Kidney glomerular epithelial cell (primary cell): Measurements from ENCODE around the gene IGSF9B.

Source experiments
- DNase-seq: peaks from one replicate; lab custom pipeline; 2025; lab: John Stamatoyannopoulos, UW

Gene IGSF9B

GRCh38 chr11:133901316-133901715 is 55.5 kb downstream of the IGSF9B start:
- no peak for DNase-seq

- no peak for DNase-seq
These were observed 56.3 kb downstream of the IGSF9B start for GRCh38 chr11:133900176-133901105.

- no peak for DNase-seq
These were observed 58.0 kb downstream of the IGSF9B start for GRCh38 chr11:133898770-133899115.

- no peak for DNase-seq
These were observed 58.6 kb downstream of the IGSF9B start for GRCh38 chr11:133898031-133898769.

- no peak for DNase-seq
These were observed 59.5 kb downstream of the IGSF9B start for GRCh38 chr11:133897331-133897650.

GRCh38 chr11:133896642-133897330 is 60.0 kb downstream of the IGSF9B start:
- no peak for DNase-seq

- no peak for DNase-seq
These were observed 60.7 kb downstream of the IGSF9B start for GRCh38 chr11:133896028-133896427.

- DNase-seq: no peak
These were observed 61.2 kb downstream of the IGSF9B start for GRCh38 chr11:133895551-133895950.

GRCh38 chr11:133895061-133895479 is 61.7 kb downstream of the IGSF9B start:
- DNase-seq: peak; percentile 27

- DNase-seq: no peak
These were observed 63.4 kb downstream of the IGSF9B start for GRCh38 chr11:133893381-133893780.

- DNase-seq: no peak
These were observed 64.0 kb downstream of the IGSF9B start for GRCh38 chr11:133892584-133893380.

- no peak for DNase-seq
These were observed 64.6 kb downstream of the IGSF9B start for GRCh38 chr11:133892126-133892525.

GRCh38 chr11:133889893-133890292 is 66.9 kb downstream of the IGSF9B start:
- DNase-seq: no peak

- DNase-seq: no peak
These were observed 67.6 kb downstream of the IGSF9B start for GRCh38 chr11:133889188-133889587.

- no peak for DNase-seq
These were observed 69.0 kb downstream of the IGSF9B start for GRCh38 chr11:133887692-133888332.

GRCh38 chr11:133886029-133886428 is 70.7 kb downstream of the IGSF9B start:
- no peak for DNase-seq

- DNase-seq: no peak
These were observed 84.6 kb downstream of the IGSF9B start for GRCh38 chr11:133872160-133872559.

GRCh38 chr11:133867456-133867855 is 89.3 kb downstream of the IGSF9B start:
- DNase-seq: no peak

GRCh38 chr11:133865466-133865865 is 91.3 kb downstream of the IGSF9B start:
- DNase-seq: no peak

GRCh38 chr11:133864756-133865155 is 92.0 kb downstream of the IGSF9B start:
- no peak for DNase-seq

- DNase-seq: no peak
These were observed 96.6 kb downstream of the IGSF9B start for GRCh38 chr11:133860151-133860550.
